Keratinocyte (primary cell): ENCODE data around the gene GLT1D1. TPM values are rescaled to one million over a fixed set of nuclear protein-coding genes. Genes with fewer than 3 reads are reported as not detected.

Experiments
- DNase-seq: peaks from one replicate; pipeline ENCODE4 v3.0.0-alpha.2; 2011; ENCODE audit warnings: low read depth, missing footprints, low spot score
- FAIRE-seq: peaks from 2 replicates; lab custom pipeline; 2011; peaks lifted over from hg19 to GRCh38; lab: Jason Lieb, UNC
- H2AFZ ChIP-seq: 2 replicates; pipeline ENCODE4 v1.6.0; 2012; ENCODE audit warnings: low read length, control low read depth, inconsistent platforms; ENCODE audit not compliant: control insufficient read depth
- H3K27ac ChIP-seq: 2 replicates; pipeline ENCODE4 v1.5.1; 2011; ENCODE audit warnings: low read length; ENCODE audit not compliant: control insufficient read depth, insufficient read depth
- H3K27me3 ChIP-seq: 3 replicates; pipeline ENCODE4 v1.6.0; 2011; ENCODE audit warnings: low read length; ENCODE audit not compliant: control insufficient read depth, insufficient read depth; ENCODE audit errors: extremely low read depth
- H3K36me3 ChIP-seq, 2 experiments: 2 replicates in 1 of 2; 3 replicates in 1 of 2; pipeline ENCODE4 v1.5.1; 2011; ENCODE audit warnings: low read length in 2 of 2, mild to moderate bottlenecking in 1 of 2; ENCODE audit not compliant: control insufficient read depth in 2 of 2, insufficient read depth in 2 of 2; ENCODE audit errors: extremely low read depth in 1 of 2
- H3K4me1 ChIP-seq: 3 replicates; pipeline ENCODE4 v1.5.1; 2011; ENCODE audit warnings: low read length; ENCODE audit not compliant: control insufficient read depth, insufficient read depth; ENCODE audit errors: extremely low read depth
- H3K4me2 ChIP-seq: 3 replicates; pipeline ENCODE4 v1.6.0; 2011; ENCODE audit warnings: low read depth, low read length; ENCODE audit not compliant: control insufficient read depth, insufficient read depth; ENCODE audit errors: extremely low read depth
- H3K4me3 ChIP-seq, 3 experiments: fragments of 200-600 bp in 1 of 3; sonication (generic) in 1 of 3; 2 replicates in 2 of 3; 3 replicates in 1 of 3; pipeline ENCODE4 v1.5.1; 2011 to 2016; ENCODE audit warnings: low read length in 3 of 3, mild to moderate bottlenecking in 3 of 3, control low read depth in 2 of 3, inconsistent platforms in 1 of 3, low read depth in 1 of 3, mixed read lengths in 1 of 3, mixed run types in 1 of 3, moderate library complexity in 1 of 3; ENCODE audit not compliant: control insufficient read depth in 2 of 3, insufficient read depth in 2 of 3; ENCODE audit errors: extremely low read depth in 1 of 3
- H3K79me2 ChIP-seq: 2 replicates; pipeline ENCODE4 v1.6.0; 2012; ENCODE audit warnings: low read length; ENCODE audit not compliant: control insufficient read depth, insufficient read depth
- H3K9ac ChIP-seq: 3 replicates; pipeline ENCODE4 v1.6.0; 2011; ENCODE audit warnings: low read length; ENCODE audit not compliant: control insufficient read depth, insufficient read depth; ENCODE audit errors: extremely low read depth
- H3K9me1 ChIP-seq: 3 replicates; pipeline ENCODE4 v1.6.0; 2011; ENCODE audit warnings: low read length; ENCODE audit not compliant: control insufficient read depth, insufficient read depth; ENCODE audit errors: extremely low read depth
- H3K9me3 ChIP-seq: 2 replicates; pipeline ENCODE4 v1.5.1; 2012; ENCODE audit warnings: low read depth, low read length; ENCODE audit not compliant: control insufficient read depth
- H4K20me1 ChIP-seq: 3 replicates; pipeline ENCODE4 v1.6.0; 2011; ENCODE audit warnings: low read length; ENCODE audit not compliant: control insufficient read depth, insufficient read depth; ENCODE audit errors: extremely low read depth
- CTCF ChIP-seq, 3 experiments: IDR thresholded peaks in 1 of 3; conservative IDR thresholded peaks in 1 of 3; optimal IDR thresholded peaks in 1 of 3; 2 replicates in 2 of 3; 3 replicates in 1 of 3; pipeline versions ENCODE3 to v1.5.1; 2011; ENCODE audit warnings: low read length in 3 of 3, mild to moderate bottlenecking in 3 of 3, moderate library complexity in 2 of 3, control low read depth in 1 of 3, inconsistent platforms in 1 of 3; ENCODE audit not compliant: insufficient read depth in 2 of 3; ENCODE audit errors: extremely low read depth in 1 of 3
- EZH2 ChIP-seq: IDR thresholded peaks from one replicate; pipeline ENCODE4 v1.6.1; 2012; ENCODE audit warnings: inconsistent platforms, mild to moderate bottlenecking, low read length, moderate library complexity
- dilution Hi-C: fragments of 300-500 bp; cut with MboI; formaldehyde crosslinking; loops from one replicate; pipeline ENCODE4 v1.7.0; 2020; ENCODE audit warnings: low sequenced_read_pairs; ENCODE audit not compliant: extremely low pct_ligation_motif_present
- polyA plus RNA-seq, 5 experiments: library from polyadenylated mRNA; depleted of rRNA in 3 of 5; stranded (reverse) in 3 of 5; stranded (forward) in 1 of 5; unstranded in 1 of 5; fragments of >200 nt; gene quantifications; 1 replicate in 1 of 5; 2 replicates in 3 of 5; 3 replicates in 1 of 5; pipeline versions ENCODE4 v1.2.1 to v1.2.3, GENCODE V29; 2011 to 2012; ENCODE audit warnings: missing spikeins in 2 of 5, low read depth in 1 of 5, low replicate concordance in 1 of 5

GLT1D1 gene
- polyA plus RNA-seq, 1 donor (not counting 4 experiments of a cell fraction or from before 2014, with no cell fraction given), result not detected

DNA sequence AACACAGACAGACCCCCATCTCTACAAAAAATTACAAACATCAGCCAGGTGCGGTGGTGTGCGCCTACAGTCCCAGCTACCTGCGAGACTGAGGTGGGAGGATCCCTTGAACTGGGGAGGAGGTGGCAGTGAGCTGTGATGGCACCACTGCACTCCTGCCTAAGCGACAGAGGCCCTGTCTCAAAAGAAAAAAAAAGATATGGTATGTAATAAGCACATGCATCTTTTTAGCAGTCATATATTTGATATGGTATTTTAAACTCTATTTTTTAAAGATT is 36.7 kb upstream of the GLT1D1 start:
- no peak for FAIRE-seq
- no peak overlapping the region for H3K27ac ChIP-seq
- peaks cover 16 to 18% of the 10 kb centered on the region in 2 experiments for H3K36me3 ChIP-seq
- no peaks in the 10 kb centered on the region for H3K27me3 ChIP-seq
- dilution Hi-C loops, result no loop called here
- H3K9ac ChIP-seq, result no peak overlapping the region
- no peaks in the 10 kb centered on the region for H3K9me1 ChIP-seq
- no peaks in the 10 kb centered on the region for H3K9me3 ChIP-seq
- no peak overlapping the region for H2AFZ ChIP-seq
- peaks cover 18% of the 10 kb centered on the region for H3K4me1 ChIP-seq
- no peak for DNase-seq
- no peak overlapping the region for H3K4me3 ChIP-seq
- H3K4me2 ChIP-seq, result no peak overlapping the region
- H3K79me2 ChIP-seq, result peaks cover 96% of the 10 kb centered on the region
- TF ChIP-seq EZH2, result no peak
- no peak for TF ChIP-seq CTCF (optimal IDR thresholded peaks at IDR 0.05 in 1 of 3, IDR thresholded peaks at IDR 0.05 in 1 of 3, conservative IDR thresholded peaks at IDR 0.05 in 1 of 3; ENCODE audit: extremely low read depth in 1 of 3, insufficient read depth in 2 of 3, low read length in 3 of 3)
- H4K20me1 ChIP-seq, result peaks cover 3% of the 10 kb centered on the region

DNA sequence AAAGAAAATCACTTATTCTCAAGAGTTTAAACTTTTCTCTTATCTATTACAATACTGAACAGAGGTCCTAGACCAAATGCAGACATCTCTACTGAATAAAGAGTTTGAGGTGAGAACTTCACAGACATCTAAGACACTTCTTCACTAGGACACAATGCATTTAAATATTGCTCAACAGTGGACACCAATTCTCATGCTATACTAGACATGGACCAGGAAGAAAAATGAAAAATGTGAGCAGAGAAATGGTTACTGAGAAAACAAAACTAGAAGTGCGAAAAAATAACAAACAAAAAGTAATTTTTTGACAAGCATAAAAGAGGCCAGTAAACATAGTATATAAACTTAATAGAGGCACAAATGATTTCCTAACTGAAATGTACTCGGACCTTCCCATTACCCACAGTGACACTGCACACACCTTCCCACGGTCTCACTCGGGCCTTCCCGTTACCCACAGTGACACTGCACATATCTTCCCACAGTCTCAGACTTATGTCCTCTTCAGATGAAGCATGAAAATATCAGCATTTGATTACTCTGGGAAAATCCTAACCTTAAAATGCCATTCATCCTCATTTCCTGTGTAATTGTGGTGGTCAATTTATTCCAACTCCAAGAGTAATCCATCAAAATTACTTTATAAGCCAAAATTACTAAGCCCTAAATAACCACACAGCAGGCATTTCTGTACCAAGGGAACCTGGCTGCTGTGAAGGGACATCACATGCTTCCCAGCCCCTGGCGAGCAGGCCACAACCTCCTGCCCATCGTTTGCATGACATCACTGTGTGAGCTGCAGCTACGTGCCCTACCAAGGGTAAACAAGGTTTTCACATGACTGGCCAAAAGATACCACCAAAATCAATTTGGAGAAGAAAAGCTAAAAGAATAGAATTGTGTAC is 35.9 kb upstream of the GLT1D1 start:
- TF ChIP-seq EZH2, result no peak
- no peak for TF ChIP-seq CTCF (optimal IDR thresholded peaks at IDR 0.05 in 1 of 3, IDR thresholded peaks at IDR 0.05 in 1 of 3, conservative IDR thresholded peaks at IDR 0.05 in 1 of 3; ENCODE audit: extremely low read depth in 1 of 3, insufficient read depth in 2 of 3, low read length in 3 of 3)
- DNase-seq, result peak; percentile 13
- Histone ChIP-seq H3K4me3 (no peak overlapping the region), H3K4me1 (peaks cover 22% of the 10 kb centered on the region), H3K27ac (peak overlapping the region; percentile 58), H3K9me1 (no peaks in the 10 kb centered on the region), H3K27me3 (no peaks in the 10 kb centered on the region), H3K9ac (no peak overlapping the region), H3K36me3 (peaks cover 16 to 18% of the 10 kb centered on the region in 2 experiments), H3K9me3 (no peaks in the 10 kb centered on the region), H4K20me1 (peaks cover 3% of the 10 kb centered on the region), H3K79me2 (peaks cover 98% of the 10 kb centered on the region), H2AFZ (no peak overlapping the region), H3K4me2 (peak overlapping the region; percentile 40)
- dilution Hi-C loops, result no loop called here
- FAIRE-seq, result peak; percentile 20
